GM18858 (cell line): ENCODE results near the gene PPM1N.

Source experiments
- ATAC-seq: cut with Tn5 transposase; IDR thresholded peaks from one replicate; pipeline ENCODE4 v1.9.1; 2021; ENCODE audit not compliant: unreplicated experiment

Gene PPM1N

GRCh38 chr19:45489216-45489855 is 8.9 kb upstream of the PPM1N start:
- ATAC-seq, result no peak

- ATAC-seq, result no peak
Measured at GRCh38 chr19:45492137-45492626, 6.1 kb upstream of the PPM1N start.

- no peak for ATAC-seq
Measured at GRCh38 chr19:45492627-45493470, 5.4 kb upstream of the PPM1N start.

- ATAC-seq, result no peak
Measured at GRCh38 chr19:45494261-45494916, 3.9 kb upstream of the PPM1N start.

GRCh38 chr19:45495178-45495577 is 3.1 kb upstream of the PPM1N start:
- ATAC-seq, result no peak

- no peak for ATAC-seq
Measured at GRCh38 chr19:45496349-45496953, 1.8 kb upstream of the PPM1N start.

- no peak for ATAC-seq
Measured at GRCh38 chr19:45497791-45498190, 452 bp upstream of the PPM1N start.

- ATAC-seq, result no peak
Measured at GRCh38 chr19:45499196-45500180, 1.2 kb downstream of the PPM1N start.

- no peak for ATAC-seq
Measured at GRCh38 chr19:45500918-45501729, 2.9 kb downstream of the PPM1N start.

GRCh38 chr19:45501730-45502014 is 3.4 kb downstream of the PPM1N start:
- no peak for ATAC-seq

GRCh38 chr19:45502111-45502510 is 3.9 kb downstream of the PPM1N start:
- no peak for ATAC-seq

GRCh38 chr19:45503909-45504308 is 5.7 kb downstream of the PPM1N start:
- no peak for ATAC-seq

GRCh38 chr19:45505151-45505995 is 7.1 kb downstream of the PPM1N start:
- no peak for ATAC-seq

- no peak for ATAC-seq
Measured at GRCh38 chr19:45505996-45506245, 7.7 kb downstream of the PPM1N start.

- no peak for ATAC-seq
Measured at GRCh38 chr19:45506246-45506988, 8.2 kb downstream of the PPM1N start.

- ATAC-seq, result peak; percentile 40
Measured at GRCh38 chr19:45506989-45507871, 9.0 kb downstream of the PPM1N start, which contains the start of gene VASP. Gene VASP (plus strand): TSS chr19:45507479. CDS start chr19:45507772, 293 bp downstream.

GRCh38 chr19:45507872-45508416 is 9.7 kb downstream of the PPM1N start:
- no peak for ATAC-seq
